Ecto neural progenitor cell (in vitro differentiated cells): ENCODE results near the gene ZDHHC6.
"Not testable (repeated sequence)": the region's sequence is repeated elsewhere in the genome, so short reads cannot be mapped to it uniquely, and the experiment has no call there.

Experiments
- DNase-seq: peaks from one replicate; pipeline ENCODE4 v3.0.0-alpha.2; 2018; ENCODE audit warnings: low spot score

Gene ZDHHC6

DNA sequence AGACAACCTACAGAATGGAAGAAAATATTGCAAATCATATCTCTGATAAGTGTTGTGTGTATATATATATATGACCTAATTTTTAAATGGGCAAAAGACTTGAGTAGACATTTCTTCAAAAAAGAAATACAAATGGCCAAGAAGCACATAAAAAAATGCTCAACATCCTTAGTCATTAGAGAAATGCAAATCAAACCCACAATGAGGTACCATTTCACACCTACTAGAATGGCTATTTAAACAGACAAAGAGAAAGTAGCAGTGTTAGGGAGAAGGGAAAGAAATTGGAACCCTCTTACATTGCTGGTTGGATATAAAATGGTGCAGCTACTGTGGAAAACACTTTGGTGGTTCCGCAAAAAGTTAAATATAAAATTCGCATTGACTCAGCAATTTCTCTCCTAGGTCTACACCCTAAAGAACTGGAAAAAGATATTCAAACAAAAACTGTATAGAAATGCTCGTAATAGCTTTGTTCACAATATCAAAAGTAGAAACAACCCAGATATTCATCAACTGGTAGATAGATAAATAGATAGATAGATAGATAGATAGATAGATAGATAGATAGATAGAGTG is 56.5 kb downstream of the ZDHHC6 start:
- no peak for DNase-seq

DNA sequence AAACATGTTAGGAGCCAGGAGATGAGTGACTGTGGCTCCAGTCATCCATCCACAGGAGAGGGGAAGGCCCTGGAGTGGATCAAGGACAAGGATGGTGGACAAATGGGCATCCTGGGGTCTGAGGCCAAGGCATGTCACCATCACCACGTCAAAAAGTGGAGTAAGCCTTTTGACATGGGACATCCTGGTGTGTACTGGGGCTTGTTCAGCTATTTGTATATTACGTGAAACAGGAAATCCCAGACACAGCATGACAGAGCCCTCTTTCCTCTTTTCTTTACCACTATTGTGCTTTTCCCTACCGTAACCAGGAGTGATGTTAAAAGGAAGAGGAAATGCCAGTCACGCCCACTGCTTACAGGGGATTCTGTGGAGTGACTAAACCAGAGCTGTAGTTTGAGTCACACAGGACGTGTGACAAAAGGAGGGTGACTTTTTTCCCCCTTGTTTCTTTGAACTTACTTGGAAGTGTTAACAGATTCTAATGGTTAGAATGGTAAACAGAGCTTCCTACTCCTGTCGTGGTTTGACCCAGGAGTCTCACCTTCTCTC is 57.4 kb downstream of the ZDHHC6 start:
- DNase-seq: no peak

DNA sequence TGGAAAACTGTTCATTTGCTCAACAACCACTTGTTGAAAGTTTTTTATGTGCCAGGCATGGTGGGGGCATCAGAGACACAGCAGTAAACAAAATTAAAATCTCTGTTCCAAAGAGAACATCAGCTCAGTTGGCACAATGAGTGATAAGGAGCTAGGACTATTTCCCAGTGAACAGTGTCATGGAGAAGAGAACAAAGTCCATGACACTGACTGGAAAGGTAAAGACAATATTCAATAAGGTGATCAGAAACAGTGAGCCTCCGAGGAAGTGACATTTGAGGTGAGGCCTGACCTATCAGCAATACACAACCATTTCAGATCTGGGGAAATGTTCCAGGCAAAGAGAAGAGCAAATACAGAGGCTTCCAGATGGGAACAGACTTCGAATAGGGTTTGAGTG is 58.2 kb downstream of the ZDHHC6 start:
- DNase-seq: no peak

DNA sequence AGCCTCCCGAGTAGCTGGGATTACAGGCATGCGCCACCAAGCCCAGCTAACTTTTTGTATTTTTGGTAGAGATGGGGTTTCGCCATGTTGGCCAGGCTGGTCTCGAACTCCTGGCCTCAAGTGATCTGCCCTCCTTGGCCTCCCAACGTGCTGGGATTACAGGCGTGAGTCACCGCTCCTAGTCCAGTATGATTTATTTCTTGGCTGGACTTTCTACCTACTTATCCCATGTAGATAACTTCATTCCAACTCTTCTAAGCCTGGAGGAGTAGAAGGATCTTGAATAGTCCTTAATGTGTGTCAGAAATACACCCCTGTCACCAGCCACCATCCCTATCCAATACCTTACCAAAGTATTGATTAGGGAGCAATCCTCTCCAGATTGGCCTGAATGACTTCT is 58.7 kb downstream of the ZDHHC6 start:
- DNase-seq: not testable (repeated sequence)

DNA sequence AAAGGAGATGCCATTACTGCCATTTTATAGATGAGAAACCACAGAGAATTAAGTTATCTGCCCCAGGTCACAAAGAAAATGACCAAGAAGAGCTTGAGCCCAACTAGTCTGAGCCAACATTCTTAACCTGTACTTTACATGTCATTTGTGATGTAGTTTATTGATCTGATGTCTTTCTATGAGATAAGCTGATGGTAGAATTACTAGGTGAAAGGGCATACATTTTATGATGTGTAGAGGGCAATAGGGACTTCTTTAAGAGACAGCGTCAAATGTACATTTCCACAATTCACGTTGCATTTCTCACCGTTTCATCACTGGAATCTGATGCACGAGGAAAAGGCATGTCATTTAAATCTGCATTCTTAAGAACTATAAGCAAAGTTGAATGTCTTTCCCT is 61.5 kb downstream of the ZDHHC6 start:
- DNase-seq: no peak

DNA sequence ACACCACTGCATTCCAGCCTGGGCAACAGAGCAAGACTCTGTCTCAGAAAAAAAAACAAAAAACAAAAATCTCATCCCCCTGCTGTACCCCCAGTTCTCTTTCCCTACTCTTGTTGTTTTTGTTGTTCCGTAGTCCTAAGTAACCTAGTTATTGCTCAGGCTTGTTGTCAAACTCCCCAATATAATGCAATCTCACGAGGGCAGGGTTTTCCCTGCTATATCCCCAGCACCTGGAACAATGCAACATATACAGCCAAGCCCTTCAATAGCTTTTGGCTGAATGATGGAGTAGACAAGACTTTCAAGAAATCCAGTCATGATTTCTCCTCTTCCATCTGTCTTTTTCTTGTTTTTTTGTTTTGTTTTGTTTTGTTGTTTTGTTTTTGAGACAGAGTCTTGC is 62.6 kb downstream of the ZDHHC6 start:
- no peak for DNase-seq

DNA sequence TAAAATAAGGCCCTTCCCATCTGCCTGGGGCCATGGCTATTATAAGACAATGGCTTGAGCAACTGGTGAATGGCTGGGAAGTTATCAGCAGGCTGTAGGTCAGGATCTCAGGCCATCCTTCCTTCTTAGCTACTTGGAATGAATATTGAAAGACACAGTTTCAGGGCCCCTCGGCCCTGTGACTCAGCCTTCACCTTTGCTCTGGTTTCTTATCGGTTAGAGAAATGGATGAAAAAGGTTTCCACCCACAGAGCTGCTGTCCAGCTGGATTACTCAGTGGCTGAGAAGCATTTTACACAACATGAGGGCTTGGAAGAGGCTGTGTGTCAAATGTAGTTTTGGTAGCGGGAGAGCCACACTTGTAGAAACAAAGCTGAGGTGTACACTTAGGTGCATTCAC is 63.4 kb downstream of the ZDHHC6 start:
- no peak for DNase-seq

DNA sequence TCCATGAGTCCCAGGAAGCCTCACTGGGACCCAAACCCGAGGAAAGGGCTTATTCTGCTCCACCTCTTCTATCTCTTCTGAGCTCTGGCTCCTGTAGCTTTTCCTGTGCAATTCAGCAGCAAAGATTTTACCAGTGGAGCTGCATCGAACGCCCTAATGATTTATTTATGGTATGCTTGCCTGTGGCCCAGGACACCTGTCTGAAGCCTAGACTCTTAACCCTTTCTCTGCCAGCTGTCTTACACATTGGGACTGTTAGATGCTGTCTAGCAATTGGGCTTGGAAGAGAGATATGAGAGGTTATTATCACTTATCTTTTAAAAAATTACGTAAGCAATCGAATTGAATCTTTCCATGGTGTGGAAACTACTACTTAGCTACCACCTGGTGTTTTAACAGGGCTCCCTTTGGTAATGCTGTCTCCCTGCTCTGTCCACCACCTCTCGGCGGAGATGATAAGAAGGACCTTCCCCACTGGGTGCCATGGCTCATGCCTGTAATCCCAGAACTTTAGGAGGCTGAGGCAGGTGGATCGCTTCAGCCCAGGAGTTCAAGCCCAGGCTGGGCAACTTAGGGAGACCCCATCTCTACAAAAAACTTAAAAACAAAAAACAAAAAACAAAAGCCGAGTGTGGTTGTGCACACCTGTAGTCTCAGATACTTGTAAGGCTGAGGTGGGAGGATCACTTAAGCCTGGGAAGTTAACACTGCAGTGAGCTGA is 64.0 kb downstream of the ZDHHC6 start:
- DNase-seq: no peak
